Measurements from ENCODE around the gene SUSD4. TPM values are rescaled to one million over a fixed set of nuclear protein-coding genes. Genes with fewer than 3 reads are reported as not detected.

The SUSD4 gene
- polyA plus RNA-seq, 1 donor = 2.1 TPM

GRCh38 chr1:223216074-223216473 is 147.9 kb downstream of the SUSD4 start:
- no CpG with 5 or more reads among the region's 6 CpGs for WGBS (ENCODE audit: insufficient coverage, low lambda C conversion rate)
- Histone ChIP-seq H3K4me3 (ENCODE audit: low read length) (no peak overlapping the region), H3K9me3 (ENCODE audit: control insufficient read depth, low read depth, low read length) (peaks cover 3% of the 10 kb centered on the region), H3K36me3 (ENCODE audit: control insufficient read depth, insufficient read depth, low read length) (no peaks in the 10 kb centered on the region), H3K27ac (ENCODE audit: low read length) (no peak overlapping the region), H3K4me1 (ENCODE audit: control insufficient read depth, insufficient read depth, low read length) (no peaks in the 10 kb centered on the region), H3K27me3 (ENCODE audit: control insufficient read depth, insufficient read depth, low read length) (no peaks in the 10 kb centered on the region)
- no peak for DNase-seq

GRCh38 chr1:223215026-223215425 is 148.9 kb downstream of the SUSD4 start:
- WGBS (ENCODE audit: insufficient coverage, low lambda C conversion rate) = 100% methylated on average over 1 of the region's 6 CpGs
- Histone ChIP-seq H3K4me1 (ENCODE audit: control insufficient read depth, insufficient read depth, low read length) (no peaks in the 10 kb centered on the region), H3K27ac (ENCODE audit: low read length) (no peak overlapping the region), H3K36me3 (ENCODE audit: control insufficient read depth, insufficient read depth, low read length) (no peaks in the 10 kb centered on the region), H3K4me3 (ENCODE audit: low read length) (no peak overlapping the region), H3K27me3 (ENCODE audit: control insufficient read depth, insufficient read depth, low read length) (no peaks in the 10 kb centered on the region), H3K9me3 (ENCODE audit: control insufficient read depth, low read depth, low read length) (peaks cover 3% of the 10 kb centered on the region)
- no peak for DNase-seq

DNA sequence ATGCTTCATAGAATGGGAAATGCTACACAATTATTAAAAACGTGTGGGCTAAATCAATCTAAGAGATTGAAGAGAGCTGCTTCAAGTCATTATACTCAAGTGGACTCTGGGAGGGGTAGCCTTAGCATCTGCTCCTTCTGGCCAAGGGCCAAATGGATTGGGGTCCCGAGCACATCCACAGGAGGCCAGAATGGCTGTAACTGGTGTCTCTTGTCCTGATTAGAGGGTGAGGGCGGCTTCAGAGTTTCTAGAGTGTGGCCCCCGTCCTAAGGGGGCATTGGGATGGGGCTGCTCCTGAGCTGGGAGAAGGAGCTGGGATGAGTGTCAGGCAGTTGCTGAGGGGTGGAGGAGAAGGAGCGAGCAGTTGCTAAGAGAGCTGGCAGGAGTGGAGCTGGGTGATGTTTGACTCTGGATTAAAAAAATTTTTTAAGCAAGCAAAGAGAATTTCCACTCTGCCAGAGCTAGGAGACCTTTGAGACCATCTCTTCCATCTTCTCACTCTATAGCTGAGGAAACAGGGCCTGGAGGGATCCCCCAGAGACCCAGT is 149.6 kb downstream of the SUSD4 start:
- no peak for DNase-seq
- H3K27ac ChIP-seq (ENCODE audit: low read length) = no peak overlapping the region
- no peak overlapping the region for H3K4me3 ChIP-seq (ENCODE audit: low read length)
- WGBS (ENCODE audit: insufficient coverage, low lambda C conversion rate) = no CpG with 5 or more reads among the region's 5 CpGs
- H3K27me3 ChIP-seq (ENCODE audit: control insufficient read depth, insufficient read depth, low read length) = no peaks in the 10 kb centered on the region
- H3K36me3 ChIP-seq (ENCODE audit: control insufficient read depth, insufficient read depth, low read length) = no peaks in the 10 kb centered on the region
- peaks cover 3% of the 10 kb centered on the region for H3K9me3 ChIP-seq (ENCODE audit: control insufficient read depth, low read depth, low read length)
- H3K4me1 ChIP-seq (ENCODE audit: control insufficient read depth, insufficient read depth, low read length) = no peaks in the 10 kb centered on the region

DNA sequence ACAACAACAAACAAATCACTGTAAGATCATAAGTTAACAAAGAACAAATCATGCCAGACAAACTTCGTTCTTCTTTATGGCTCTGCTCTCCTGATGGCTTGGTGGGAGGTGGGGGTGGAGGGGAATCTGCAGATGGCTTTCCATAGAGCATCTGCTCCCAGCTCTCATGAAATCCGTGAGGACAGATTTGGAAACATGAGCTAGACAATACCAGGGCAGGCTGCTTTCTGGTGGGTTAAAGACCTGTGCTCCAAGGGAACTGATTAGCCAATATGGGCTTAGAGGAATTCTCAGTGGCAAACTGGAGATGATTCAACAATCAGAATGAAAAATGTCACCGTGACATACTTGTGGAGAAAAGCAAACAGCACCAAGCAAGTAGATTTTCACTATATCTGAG is 151.5 kb downstream of the SUSD4 start:
- Histone ChIP-seq H3K9me3 (ENCODE audit: control insufficient read depth, low read depth, low read length) (no peaks in the 10 kb centered on the region), H3K27me3 (ENCODE audit: control insufficient read depth, insufficient read depth, low read length) (no peaks in the 10 kb centered on the region), H3K4me1 (ENCODE audit: control insufficient read depth, insufficient read depth, low read length) (no peaks in the 10 kb centered on the region), H3K27ac (ENCODE audit: low read length) (no peak overlapping the region), H3K36me3 (ENCODE audit: control insufficient read depth, insufficient read depth, low read length) (no peaks in the 10 kb centered on the region), H3K4me3 (ENCODE audit: low read length) (no peak overlapping the region)
- no peak for DNase-seq
- WGBS (ENCODE audit: insufficient coverage, low lambda C conversion rate) = no CpG with 5 or more reads among the region's 3 CpGs

GRCh38 chr1:223211323-223211985 is 152.5 kb downstream of the SUSD4 start:
- WGBS (ENCODE audit: insufficient coverage, low lambda C conversion rate) = no CpG with 5 or more reads among the region's 5 CpGs
- H3K9me3 ChIP-seq (ENCODE audit: control insufficient read depth, low read depth, low read length) = no peaks in the 10 kb centered on the region
- H3K27me3 ChIP-seq (ENCODE audit: control insufficient read depth, insufficient read depth, low read length) = no peaks in the 10 kb centered on the region
- DNase-seq = no peak
- no peaks in the 10 kb centered on the region for H3K4me1 ChIP-seq (ENCODE audit: control insufficient read depth, insufficient read depth, low read length)
- H3K4me3 ChIP-seq (ENCODE audit: low read length) = no peak overlapping the region
- no peaks in the 10 kb centered on the region for H3K36me3 ChIP-seq (ENCODE audit: control insufficient read depth, insufficient read depth, low read length)
- H3K27ac ChIP-seq (ENCODE audit: low read length) = no peak overlapping the region

- no peaks in the 10 kb centered on the region for H3K4me1 ChIP-seq (ENCODE audit: control insufficient read depth, insufficient read depth, low read length)
- WGBS (ENCODE audit: insufficient coverage, low lambda C conversion rate) = no CpG with 5 or more reads among the region's 3 CpGs
Measured at GRCh38 chr1:223210788-223211120, 153.2 kb downstream of the SUSD4 start.

GRCh38 chr1:223209992-223210787 is 153.8 kb downstream of the SUSD4 start:
- 80% methylated on average over 1 of the region's 7 CpGs for WGBS (ENCODE audit: insufficient coverage, low lambda C conversion rate)
- H3K4me3 ChIP-seq (ENCODE audit: low read length) = no peak overlapping the region
- H3K27ac ChIP-seq (ENCODE audit: low read length) = no peak overlapping the region
- H3K9me3 ChIP-seq (ENCODE audit: control insufficient read depth, low read depth, low read length) = no peaks in the 10 kb centered on the region
- H3K4me1 ChIP-seq (ENCODE audit: control insufficient read depth, insufficient read depth, low read length) = no peaks in the 10 kb centered on the region
- DNase-seq = no peak
- H3K27me3 ChIP-seq (ENCODE audit: control insufficient read depth, insufficient read depth, low read length) = no peaks in the 10 kb centered on the region
- no peaks in the 10 kb centered on the region for H3K36me3 ChIP-seq (ENCODE audit: control insufficient read depth, insufficient read depth, low read length)

More at GRCh38 chr1:223210788-223211120, 153.2 kb downstream of the SUSD4 start:
- H3K36me3 ChIP-seq (ENCODE audit: control insufficient read depth, insufficient read depth, low read length) = no peaks in the 10 kb centered on the region
- H3K27ac ChIP-seq (ENCODE audit: low read length) = no peak overlapping the region
- no peaks in the 10 kb centered on the region for H3K27me3 ChIP-seq (ENCODE audit: control insufficient read depth, insufficient read depth, low read length)
- H3K4me3 ChIP-seq (ENCODE audit: low read length) = no peak overlapping the region
- no peaks in the 10 kb centered on the region for H3K9me3 ChIP-seq (ENCODE audit: control insufficient read depth, low read depth, low read length)
- DNase-seq = no peak

- no peak for DNase-seq
Measured at GRCh38 chr1:223209293-223209898, 154.6 kb downstream of the SUSD4 start.

GRCh38 chr1:223208164-223209076 is 155.6 kb downstream of the SUSD4 start:
- Histone ChIP-seq H3K27me3 (ENCODE audit: control insufficient read depth, insufficient read depth, low read length) (no peaks in the 10 kb centered on the region), H3K4me3 (ENCODE audit: low read length) (no peak overlapping the region), H3K9me3 (ENCODE audit: control insufficient read depth, low read depth, low read length) (no peaks in the 10 kb centered on the region), H3K27ac (ENCODE audit: low read length) (no peak overlapping the region), H3K4me1 (ENCODE audit: control insufficient read depth, insufficient read depth, low read length) (no peaks in the 10 kb centered on the region), H3K36me3 (ENCODE audit: control insufficient read depth, insufficient read depth, low read length) (no peaks in the 10 kb centered on the region)
- DNase-seq = no peak
- 100% methylated on average over 1 of the region's 13 CpGs for WGBS (ENCODE audit: insufficient coverage, low lambda C conversion rate)

More at GRCh38 chr1:223209293-223209898, 154.6 kb downstream of the SUSD4 start:
- no peak overlapping the region for H3K4me3 ChIP-seq (ENCODE audit: low read length)
- no peaks in the 10 kb centered on the region for H3K36me3 ChIP-seq (ENCODE audit: control insufficient read depth, insufficient read depth, low read length)
- H3K27me3 ChIP-seq (ENCODE audit: control insufficient read depth, insufficient read depth, low read length) = no peaks in the 10 kb centered on the region
- H3K27ac ChIP-seq (ENCODE audit: low read length) = no peak overlapping the region
- WGBS (ENCODE audit: insufficient coverage, low lambda C conversion rate) = no CpG with 5 or more reads among the region's 7 CpGs
- no peaks in the 10 kb centered on the region for H3K9me3 ChIP-seq (ENCODE audit: control insufficient read depth, low read depth, low read length)
- no peaks in the 10 kb centered on the region for H3K4me1 ChIP-seq (ENCODE audit: control insufficient read depth, insufficient read depth, low read length)
